Bone marrow (tissue), 2 donors: ENCODE data around the gene ERVK3-1.
A peak's percentile ranks its signal among the peaks of the same experiment; 100 is the strongest.

Source experiments
- DNase-seq, 2 donors: peaks; one replicate each; lab custom pipeline; 2025; lab: John Stamatoyannopoulos, UW

Gene ERVK3-1

GRCh38 chr19:58364146-58364545 lies 59.0 kb downstream of the ERVK3-1 start:
- DNase-seq: peak in 1 of 2 donors; percentile 70
